ENCODE data around the gene RXYLT1.

- TF ChIP-seq SP1 (IDR thresholded peaks at IDR 0.05) (no peak), FOXM1 (IDR thresholded peaks at IDR 0.05; ENCODE audit: borderline replicate concordance) (no peak), SUZ12 (IDR thresholded peaks at IDR 0.05) (no peak), ELF4 (IDR thresholded peaks at IDR 0.05) (no peak), TARDBP (IDR thresholded peaks at IDR 0.05) (no peak), NFRKB (IDR thresholded peaks at IDR 0.05) (no peak), BHLHE40 (IDR thresholded peaks at IDR 0.05; ENCODE audit: borderline replicate concordance) (no peak), LEF1 (IDR thresholded peaks at IDR 0.05; ENCODE audit: borderline replicate concordance) (no peak), FOXK2 (IDR thresholded peaks at IDR 0.05) (no peak), FOXA1 (IDR thresholded peaks at IDR 0.05) (no peak)
These were observed 29.9 kb downstream of the RXYLT1 start for GRCh38 chr12:63809566-63809965.

Data from HEK293T (cell line).